HepG2 (cell line): Measurements from ENCODE around the gene FLYWCH1. TPM values are rescaled to one million over a fixed set of nuclear protein-coding genes. Genes with fewer than 3 reads are reported as not detected.

Source experiments
- EHMT2 ChIP-seq: fragments of 200-600 bp; sonication (generic); IDR thresholded peaks from 2 replicates; pipeline ENCODE4 v1.7.0; 2017; ENCODE audit warnings: antibody characterized with exemption, low read depth, low read length, borderline replicate concordance
- FOXO1 ChIP-seq: sonication (generic); formaldehyde crosslinking; IDR thresholded peaks from 2 replicates; pipeline ENCODE4 v1.4.0; 2020; ENCODE audit warnings: missing genetic modification reagents
- RFXAP ChIP-seq: sonication (generic); formaldehyde crosslinking; IDR thresholded peaks from 2 replicates; pipeline ENCODE4 v1.4.0; 2020; ENCODE audit warnings: missing genetic modification reagents, borderline replicate concordance
- ZBTB4 ChIP-seq: sonication (generic); formaldehyde crosslinking; IDR thresholded peaks from 2 replicates; pipeline ENCODE4 v1.4.0; 2020; ENCODE audit warnings: missing genetic modification reagents, mild to moderate bottlenecking, borderline replicate concordance
- ZFP37 ChIP-seq: sonication (generic); formaldehyde crosslinking; IDR thresholded peaks from 2 replicates; pipeline ENCODE4 v1.4.0; 2020; ENCODE audit warnings: missing genetic modification reagents, borderline replicate concordance
- ZNF121 ChIP-seq: sonication (generic); formaldehyde crosslinking; IDR thresholded peaks from 2 replicates; pipeline ENCODE4 v1.5.0; 2020; ENCODE audit warnings: mild to moderate bottlenecking, missing genetic modification reagents
- ZNF350 ChIP-seq: sonication (generic); formaldehyde crosslinking; IDR thresholded peaks from 2 replicates; pipeline ENCODE4 v1.4.0; 2020; ENCODE audit warnings: mild to moderate bottlenecking, low read depth, missing genetic modification reagents, borderline replicate concordance
- ZNF441 ChIP-seq: sonication (generic); formaldehyde crosslinking; IDR thresholded peaks from 2 replicates; pipeline ENCODE4 v1.7.0; 2021; ENCODE audit warnings: missing genetic modification reagents, borderline replicate concordance
- polyA plus RNA-seq, 8 experiments: library from polyadenylated mRNA; depleted of rRNA in 3 of 8; stranded (reverse) in 7 of 8; unstranded in 1 of 8; fragments of >200 nt; fragmentation: Illumina TruSeq in 4 of 8; extraction: Trizol in 4 of 8; gene quantifications; 2 replicates each; pipeline versions ENCODE4 v1.2.1 to v1.2.3, GENCODE V29; 2011 to 2016; ENCODE audit warnings: low read depth in 4 of 8, missing spikeins in 1 of 8, mixed read lengths in 1 of 8; ENCODE audit not compliant: insufficient read depth in 1 of 8
- total RNA-seq, 5 experiments: library from RNA; depleted of rRNA; stranded (reverse); fragments of >200 nt; fragmentation: Illumina TruSeq; extraction: Trizol; gene quantifications; 2 replicates each; pipeline ENCODE4 v1.2.3, GENCODE V29; 2016; ENCODE audit warnings: low read depth in 1 of 5
- TF ChIP-seq, protein P1 (sequence below): sonication (generic); formaldehyde crosslinking; IDR thresholded peaks from 2 replicates; pipeline ENCODE4 v1.4.0; 2020; ENCODE audit warnings: missing genetic modification reagents
- TF ChIP-seq, protein P2 (sequence below): sonication (generic); formaldehyde crosslinking; IDR thresholded peaks from 2 replicates; pipeline ENCODE4 v1.5.0; 2020; ENCODE audit warnings: mild to moderate bottlenecking, missing genetic modification reagents, borderline replicate concordance

Gene FLYWCH1
- total and polyA plus RNA-seq, 2 of the 13 experiments (the other 11 are each of a cell fraction or from before 2014, with no cell fraction given): 7.3 to 12.4 TPM

DNA sequence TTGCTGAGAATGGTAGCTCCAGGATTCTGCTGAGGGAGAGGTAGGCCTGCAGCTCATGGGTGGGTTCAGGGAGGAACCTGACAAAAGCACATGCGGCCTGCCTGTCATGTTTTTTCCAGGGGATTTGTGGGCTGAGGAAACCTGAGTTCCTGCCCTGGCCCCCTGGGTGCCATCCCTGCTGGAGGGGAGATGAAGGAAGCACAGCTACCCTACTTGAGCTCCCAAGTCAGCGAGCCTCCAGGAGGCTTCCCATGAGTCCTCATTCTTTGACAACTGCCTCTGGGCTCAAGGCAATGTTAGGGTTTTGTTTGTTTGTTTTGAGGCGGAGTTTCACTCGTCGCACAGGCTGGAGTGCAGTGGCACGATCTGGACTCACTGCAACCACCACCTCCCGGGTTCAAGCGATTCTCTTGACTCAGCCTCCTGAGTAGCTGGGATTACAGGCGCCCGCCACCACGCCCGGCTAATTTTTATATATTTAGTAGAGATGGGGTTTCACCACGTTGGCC lies 12.1 kb upstream of the FLYWCH1 start (continued):
- no peak for TF ChIP-seq ZNF350 (CRISPR knock-in tag)
- TF ChIP-seq, protein P1, sequence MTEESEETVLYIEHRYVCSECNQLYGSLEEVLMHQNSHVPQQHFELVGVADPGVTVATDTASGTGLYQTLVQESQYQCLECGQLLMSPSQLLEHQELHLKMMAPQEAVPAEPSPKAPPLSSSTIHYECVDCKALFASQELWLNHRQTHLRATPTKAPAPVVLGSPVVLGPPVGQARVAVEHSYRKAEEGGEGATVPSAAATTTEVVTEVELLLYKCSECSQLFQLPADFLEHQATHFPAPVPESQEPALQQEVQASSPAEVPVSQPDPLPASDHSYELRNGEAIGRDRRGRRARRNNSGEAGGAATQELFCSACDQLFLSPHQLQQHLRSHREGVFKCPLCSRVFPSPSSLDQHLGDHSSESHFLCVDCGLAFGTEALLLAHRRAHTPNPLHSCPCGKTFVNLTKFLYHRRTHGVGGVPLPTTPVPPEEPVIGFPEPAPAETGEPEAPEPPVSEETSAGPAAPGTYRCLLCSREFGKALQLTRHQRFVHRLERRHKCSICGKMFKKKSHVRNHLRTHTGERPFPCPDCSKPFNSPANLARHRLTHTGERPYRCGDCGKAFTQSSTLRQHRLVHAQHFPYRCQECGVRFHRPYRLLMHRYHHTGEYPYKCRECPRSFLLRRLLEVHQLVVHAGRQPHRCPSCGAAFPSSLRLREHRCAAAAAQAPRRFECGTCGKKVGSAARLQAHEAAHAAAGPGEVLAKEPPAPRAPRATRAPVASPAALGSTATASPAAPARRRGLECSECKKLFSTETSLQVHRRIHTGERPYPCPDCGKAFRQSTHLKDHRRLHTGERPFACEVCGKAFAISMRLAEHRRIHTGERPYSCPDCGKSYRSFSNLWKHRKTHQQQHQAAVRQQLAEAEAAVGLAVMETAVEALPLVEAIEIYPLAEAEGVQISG: 0 out of 2 replicates have a peak, but pooled peaks have one; percentile 4
- no peak for TF ChIP-seq ZFP37 (CRISPR knock-in tag)
- TF ChIP-seq, protein P2, sequence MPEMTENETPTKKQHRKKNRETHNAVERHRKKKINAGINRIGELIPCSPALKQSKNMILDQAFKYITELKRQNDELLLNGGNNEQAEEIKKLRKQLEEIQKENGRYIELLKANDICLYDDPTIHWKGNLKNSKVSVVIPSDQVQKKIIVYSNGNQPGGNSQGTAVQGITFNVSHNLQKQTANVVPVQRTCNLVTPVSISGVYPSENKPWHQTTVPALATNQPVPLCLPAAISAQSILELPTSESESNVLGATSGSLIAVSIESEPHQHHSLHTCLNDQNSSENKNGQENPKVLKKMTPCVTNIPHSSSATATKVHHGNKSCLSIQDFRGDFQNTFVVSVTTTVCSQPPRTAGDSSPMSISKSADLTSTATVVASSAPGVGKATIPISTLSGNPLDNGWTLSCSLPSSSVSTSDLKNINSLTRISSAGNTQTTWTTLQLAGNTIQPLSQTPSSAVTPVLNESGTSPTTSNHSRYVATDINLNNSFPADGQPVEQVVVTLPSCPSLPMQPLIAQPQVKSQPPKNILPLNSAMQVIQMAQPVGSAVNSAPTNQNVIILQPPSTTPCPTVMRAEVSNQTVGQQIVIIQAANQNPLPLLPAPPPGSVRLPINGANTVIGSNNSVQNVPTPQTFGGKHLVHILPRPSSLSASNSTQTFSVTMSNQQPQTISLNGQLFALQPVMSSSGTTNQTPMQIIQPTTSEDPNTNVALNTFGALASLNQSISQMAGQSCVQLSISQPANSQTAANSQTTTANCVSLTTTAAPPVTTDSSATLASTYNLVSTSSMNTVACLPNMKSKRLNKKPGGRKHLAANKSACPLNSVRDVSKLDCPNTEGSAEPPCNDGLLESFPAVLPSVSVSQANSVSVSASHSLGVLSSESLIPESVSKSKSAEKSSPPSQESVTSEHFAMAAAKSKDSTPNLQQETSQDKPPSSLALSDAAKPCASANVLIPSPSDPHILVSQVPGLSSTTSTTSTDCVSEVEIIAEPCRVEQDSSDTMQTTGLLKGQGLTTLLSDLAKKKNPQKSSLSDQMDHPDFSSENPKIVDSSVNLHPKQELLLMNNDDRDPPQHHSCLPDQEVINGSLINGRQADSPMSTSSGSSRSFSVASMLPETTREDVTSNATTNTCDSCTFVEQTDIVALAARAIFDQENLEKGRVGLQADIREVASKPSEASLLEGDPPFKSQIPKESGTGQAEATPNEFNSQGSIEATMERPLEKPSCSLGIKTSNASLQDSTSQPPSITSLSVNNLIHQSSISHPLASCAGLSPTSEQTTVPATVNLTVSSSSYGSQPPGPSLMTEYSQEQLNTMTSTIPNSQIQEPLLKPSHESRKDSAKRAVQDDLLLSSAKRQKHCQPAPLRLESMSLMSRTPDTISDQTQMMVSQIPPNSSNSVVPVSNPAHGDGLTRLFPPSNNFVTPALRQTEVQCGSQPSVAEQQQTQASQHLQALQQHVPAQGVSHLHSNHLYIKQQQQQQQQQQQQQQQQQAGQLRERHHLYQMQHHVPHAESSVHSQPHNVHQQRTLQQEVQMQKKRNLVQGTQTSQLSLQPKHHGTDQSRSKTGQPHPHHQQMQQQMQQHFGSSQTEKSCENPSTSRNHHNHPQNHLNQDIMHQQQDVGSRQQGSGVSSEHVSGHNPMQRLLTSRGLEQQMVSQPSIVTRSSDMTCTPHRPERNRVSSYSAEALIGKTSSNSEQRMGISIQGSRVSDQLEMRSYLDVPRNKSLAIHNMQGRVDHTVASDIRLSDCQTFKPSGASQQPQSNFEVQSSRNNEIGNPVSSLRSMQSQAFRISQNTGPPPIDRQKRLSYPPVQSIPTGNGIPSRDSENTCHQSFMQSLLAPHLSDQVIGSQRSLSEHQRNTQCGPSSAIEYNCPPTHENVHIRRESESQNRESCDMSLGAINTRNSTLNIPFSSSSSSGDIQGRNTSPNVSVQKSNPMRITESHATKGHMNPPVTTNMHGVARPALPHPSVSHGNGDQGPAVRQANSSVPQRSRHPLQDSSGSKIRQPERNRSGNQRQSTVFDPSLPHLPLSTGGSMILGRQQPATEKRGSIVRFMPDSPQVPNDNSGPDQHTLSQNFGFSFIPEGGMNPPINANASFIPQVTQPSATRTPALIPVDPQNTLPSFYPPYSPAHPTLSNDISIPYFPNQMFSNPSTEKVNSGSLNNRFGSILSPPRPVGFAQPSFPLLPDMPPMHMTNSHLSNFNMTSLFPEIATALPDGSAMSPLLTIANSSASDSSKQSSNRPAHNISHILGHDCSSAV (CRISPR knock-in tag): no peak
- no peak for TF ChIP-seq FOXO1 (CRISPR knock-in tag)
- TF ChIP-seq ZBTB4 (CRISPR knock-in tag): no peak
- TF ChIP-seq ZNF121 (CRISPR knock-in tag): no peak
- peak; percentile 85 for TF ChIP-seq ZNF441 (CRISPR knock-in tag)
- no peak for TF ChIP-seq EHMT2
- 0 out of 2 replicates have a peak, but pooled peaks have one; percentile 8 for TF ChIP-seq RFXAP (CRISPR knock-in tag)
